HepG2 (cell line): ENCODE measurements around the gene CCT7. TPM values are rescaled to one million over a fixed set of nuclear protein-coding genes. Genes with fewer than 3 reads are reported as not detected.

Source experiments
- CREBL2 ChIP-seq: sonication (generic); formaldehyde crosslinking; IDR thresholded peaks from 2 replicates; pipeline ENCODE4 v1.8.1; 2023; ENCODE audit warnings: missing genetic modification reagents, mild to moderate bottlenecking, borderline replicate concordance
- HOXA5 ChIP-seq: sonication (generic); formaldehyde crosslinking; IDR thresholded peaks from 2 replicates; pipeline ENCODE4 v1.4.0; 2020; ENCODE audit warnings: missing genetic modification reagents
- KMT2B ChIP-seq: IDR thresholded peaks from 2 replicates; pipeline ENCODE4 v1.6.1; 2016; ENCODE audit warnings: missing genetic modification reagents, missing compliant biosample characterization
- MED8 ChIP-seq: sonication (generic); formaldehyde crosslinking; IDR thresholded peaks from 2 replicates; pipeline ENCODE4 v1.8.1; 2023; ENCODE audit warnings: mild to moderate bottlenecking, missing genetic modification reagents; ENCODE audit not compliant: insufficient replicate concordance
- PATZ1 ChIP-seq: sonication (generic); formaldehyde crosslinking; IDR thresholded peaks from 2 replicates; pipeline ENCODE4 v1.4.0; 2020; ENCODE audit warnings: missing genetic modification reagents
- PRDM4 ChIP-seq: sonication (generic); formaldehyde crosslinking; IDR thresholded peaks from 2 replicates; pipeline ENCODE4 v1.9.0; 2021; ENCODE audit warnings: missing genetic modification reagents, borderline replicate concordance
- SMC3 ChIP-seq: IDR thresholded peaks from 2 replicates; pipeline ENCODE4 v1.6.1; 2011; ENCODE audit warnings: low read length, improper control_type of control experiment
- SRSF9 ChIP-seq: fragments of 200-400 bp; formaldehyde crosslinking; IDR thresholded peaks from 2 replicates; pipeline ENCODE4 v1.6.1; 2018; ENCODE audit warnings: borderline replicate concordance, mild to moderate bottlenecking, low read depth, low read length; ENCODE audit not compliant: insufficient read depth, poor library complexity, severe bottlenecking
- TBP ChIP-seq: sonication (generic); formaldehyde crosslinking; IDR thresholded peaks from 2 replicates; pipeline ENCODE4 v1.5.0; 2020; ENCODE audit warnings: missing genetic modification reagents
- TEAD3 ChIP-seq: optimal IDR thresholded peaks from 2 replicates; pipeline ENCODE3; 2016; ENCODE audit warnings: borderline replicate concordance
- ZMAT5 ChIP-seq: sonication (generic); formaldehyde crosslinking; IDR thresholded peaks from 2 replicates; pipeline ENCODE4 v1.5.0; 2020; ENCODE audit warnings: mild to moderate bottlenecking, low read depth, missing genetic modification reagents, borderline replicate concordance
- ZNF281 ChIP-seq: sonication (generic); formaldehyde crosslinking; IDR thresholded peaks from 2 replicates; pipeline ENCODE4 v1.4.0; 2020; ENCODE audit warnings: missing genetic modification reagents, borderline replicate concordance
- ZNF484 ChIP-seq: sonication (generic); formaldehyde crosslinking; IDR thresholded peaks from 2 replicates; pipeline ENCODE4 v1.5.1; 2020; ENCODE audit warnings: mild to moderate bottlenecking, low read depth, missing genetic modification reagents, borderline replicate concordance
- ZNF605 ChIP-seq: sonication (generic); formaldehyde crosslinking; IDR thresholded peaks from 2 replicates; pipeline ENCODE4 v1.8.0; 2022; ENCODE audit warnings: mild to moderate bottlenecking, missing genetic modification reagents
- ZNF609 ChIP-seq: sonication (generic); formaldehyde crosslinking; IDR thresholded peaks from 2 replicates; pipeline ENCODE4 v1.4.0; 2020; ENCODE audit warnings: mild to moderate bottlenecking, missing genetic modification reagents, borderline replicate concordance
- polyA plus RNA-seq, 8 experiments: library from polyadenylated mRNA; depleted of rRNA in 3 of 8; stranded (reverse) in 7 of 8; unstranded in 1 of 8; fragments of >200 nt; fragmentation: Illumina TruSeq in 4 of 8; extraction: Trizol in 4 of 8; gene quantifications; 2 replicates each; pipeline versions ENCODE4 v1.2.1 to v1.2.3, GENCODE V29; 2011 to 2016; ENCODE audit warnings: low read depth in 4 of 8, missing spikeins in 1 of 8, mixed read lengths in 1 of 8; ENCODE audit not compliant: insufficient read depth in 1 of 8
- total RNA-seq, 5 experiments: library from RNA; depleted of rRNA; stranded (reverse); fragments of >200 nt; fragmentation: Illumina TruSeq; extraction: Trizol; gene quantifications; 2 replicates each; pipeline ENCODE4 v1.2.3, GENCODE V29; 2016; ENCODE audit warnings: low read depth in 1 of 5

Gene CCT7
- total and polyA plus RNA-seq, 2 of the 13 experiments (the other 11 are each of a cell fraction or from before 2014, with no cell fraction given): 347 to 517 TPM

- TF ChIP-seq SRSF9 (no peak), TBP (CRISPR knock-in tag) (no peak), PRDM4 (CRISPR knock-in tag) (no peak), SMC3 (no peak), ZNF484 (CRISPR knock-in tag) (no peak), HOXA5 (CRISPR knock-in tag) (no peak), ZNF281 (no peak), MED8 (CRISPR knock-in tag) (no peak), ZNF609 (CRISPR knock-in tag) (no peak), ZMAT5 (CRISPR knock-in tag) (no peak), KMT2B (CRISPR knock-in tag) (no peak), TEAD3 (CRISPR knock-in tag) (no peak), CREBL2 (CRISPR knock-in tag) (no peak), ZNF605 (CRISPR knock-in tag) (no peak), PATZ1 (CRISPR knock-in tag) (no peak)
Observed at GRCh38 chr2:73263540-73264331, 29.6 kb downstream of the CCT7 start (continued).
